Transverse colon (tissue), 3 donors: Measurements from ENCODE around the gene VWA5B1.

Experiments
- EP300 ChIP-seq: sonication (generic); formaldehyde crosslinking; IDR thresholded peaks from one replicate; pipeline ENCODE4 v1.6.1; 2017; ENCODE audit warnings: antibody characterized with exemption, low read depth
- TF ChIP-seq, protein P1 (sequence below), 5 experiments: fragments of 200-600 bp in 3 of 5; fragments of 450-650 bp in 2 of 5; sonication (generic) in 3 of 5; IDR thresholded peaks; 1 replicate in 2 of 5; 2 replicates in 3 of 5; pipeline ENCODE4 v1.5.1; 2016 to 2017; ENCODE audit warnings: antibody characterized with exemption in 5 of 5, inconsistent platforms in 3 of 5, mild to moderate bottlenecking in 2 of 5, moderate library complexity in 1 of 5

DNA sequence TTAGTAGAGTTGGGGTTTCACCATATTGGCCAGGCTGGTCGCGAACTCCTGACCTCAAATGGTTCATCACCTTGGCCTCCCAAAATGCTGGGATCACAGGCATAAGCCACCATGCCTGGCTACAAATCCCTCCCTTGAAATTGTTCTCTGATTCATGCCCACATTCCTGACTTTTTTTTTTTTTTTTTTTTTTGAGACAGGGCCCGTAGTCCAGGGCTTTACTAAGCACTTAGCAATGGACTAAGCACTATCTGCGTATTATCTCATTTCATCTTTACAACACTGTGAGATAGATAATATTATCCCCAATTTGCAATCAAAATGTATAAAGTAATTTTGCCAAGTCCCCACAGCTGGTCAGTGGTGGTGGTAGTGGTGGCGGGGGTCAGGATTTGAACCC lies 58.9 kb downstream of the VWA5B1 start:
- no peak for TF ChIP-seq EP300
- TF ChIP-seq, protein P1, sequence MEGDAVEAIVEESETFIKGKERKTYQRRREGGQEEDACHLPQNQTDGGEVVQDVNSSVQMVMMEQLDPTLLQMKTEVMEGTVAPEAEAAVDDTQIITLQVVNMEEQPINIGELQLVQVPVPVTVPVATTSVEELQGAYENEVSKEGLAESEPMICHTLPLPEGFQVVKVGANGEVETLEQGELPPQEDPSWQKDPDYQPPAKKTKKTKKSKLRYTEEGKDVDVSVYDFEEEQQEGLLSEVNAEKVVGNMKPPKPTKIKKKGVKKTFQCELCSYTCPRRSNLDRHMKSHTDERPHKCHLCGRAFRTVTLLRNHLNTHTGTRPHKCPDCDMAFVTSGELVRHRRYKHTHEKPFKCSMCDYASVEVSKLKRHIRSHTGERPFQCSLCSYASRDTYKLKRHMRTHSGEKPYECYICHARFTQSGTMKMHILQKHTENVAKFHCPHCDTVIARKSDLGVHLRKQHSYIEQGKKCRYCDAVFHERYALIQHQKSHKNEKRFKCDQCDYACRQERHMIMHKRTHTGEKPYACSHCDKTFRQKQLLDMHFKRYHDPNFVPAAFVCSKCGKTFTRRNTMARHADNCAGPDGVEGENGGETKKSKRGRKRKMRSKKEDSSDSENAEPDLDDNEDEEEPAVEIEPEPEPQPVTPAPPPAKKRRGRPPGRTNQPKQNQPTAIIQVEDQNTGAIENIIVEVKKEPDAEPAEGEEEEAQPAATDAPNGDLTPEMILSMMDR (IDR thresholded peaks at IDR 0.05): no peak
